ENCODE data around the gene NSUN3. TPM values are rescaled to one million over a fixed set of nuclear protein-coding genes. Genes with fewer than 3 reads are reported as not detected.

NSUN3 gene
- total RNA-seq (ENCODE audit: unreplicated experiment) = 16.3 TPM
- long read RNA-seq, partial matches to known transcripts = 0 of 4 reads
- long read RNA-seq, other reads (novel, unspliced or antisense) = 1 of 4 reads

- Mint-ChIP-seq H3K9me3 (ENCODE audit: unreplicated experiment) (peaks cover 4% of the 10 kb centered on the region), H3K4me3 (ENCODE audit: unreplicated experiment) (peak within 1 kb of the TSS; percentile 98), H3K36me3 (ENCODE audit: unreplicated experiment) (peaks cover 6% of the 10 kb centered on the region), H3K27ac (ENCODE audit: unreplicated experiment) (peak within 1 kb of the TSS; percentile 99), H3K27me3 (ENCODE audit: unreplicated experiment) (peaks cover 5% of the 10 kb centered on the region), H3K4me1 (ENCODE audit: low read depth, unreplicated experiment) (peaks cover 8% of the 10 kb centered on the region)
- peak; percentile 89 for DNase-seq
- TF ChIP-seq CTCF (IDR thresholded peaks at IDR 0.05; ENCODE audit: partially characterized antibody, unreplicated experiment) = no peak
These were observed at the start of gene NSUN3, which contains the start of gene DHFR2 for GRCh38 chr3:94062513-94063404. TSS of gene NSUN3 (plus strand) at chr3:94063061. CDS start at chr3:94063127, 66 bp downstream. TSS of gene DHFR2 (minus strand) at chr3:94062916. CDS start at chr3:94061511, 1,405 bp downstream.

- TF ChIP-seq CTCF (IDR thresholded peaks at IDR 0.05; ENCODE audit: partially characterized antibody, unreplicated experiment) = no peak
- no peak for DNase-seq
- Mint-ChIP-seq H3K27me3 (ENCODE audit: unreplicated experiment) (peaks cover 1% of the 10 kb centered on the region), H3K4me3 (ENCODE audit: unreplicated experiment) (no peak overlapping the region), H3K27ac (ENCODE audit: unreplicated experiment) (no peak overlapping the region), H3K4me1 (ENCODE audit: low read depth, unreplicated experiment) (peaks cover 6% of the 10 kb centered on the region), H3K9me3 (ENCODE audit: unreplicated experiment) (peaks cover 2% of the 10 kb centered on the region), H3K36me3 (ENCODE audit: unreplicated experiment) (no peaks in the 10 kb centered on the region)
These were observed 47.8 kb upstream of the NSUN3 start for GRCh38 chr3:94015025-94015424.

GRCh38 chr3:94019659-94020058 is 43.2 kb upstream of the NSUN3 start:
- H3K27ac Mint-ChIP-seq (ENCODE audit: unreplicated experiment) = no peak overlapping the region
- peaks cover 1% of the 10 kb centered on the region for H3K27me3 Mint-ChIP-seq (ENCODE audit: unreplicated experiment)
- no peak overlapping the region for H3K4me3 Mint-ChIP-seq (ENCODE audit: unreplicated experiment)
- peaks cover 5% of the 10 kb centered on the region for H3K4me1 Mint-ChIP-seq (ENCODE audit: low read depth, unreplicated experiment)
- peaks cover 2% of the 10 kb centered on the region for H3K9me3 Mint-ChIP-seq (ENCODE audit: unreplicated experiment)
- DNase-seq = no peak
- no peak for TF ChIP-seq CTCF (IDR thresholded peaks at IDR 0.05; ENCODE audit: partially characterized antibody, unreplicated experiment)
- H3K36me3 Mint-ChIP-seq (ENCODE audit: unreplicated experiment) = no peaks in the 10 kb centered on the region

GRCh38 chr3:94020293-94020692 is 42.6 kb upstream of the NSUN3 start:
- H3K27ac Mint-ChIP-seq (ENCODE audit: unreplicated experiment) = no peak overlapping the region
- H3K27me3 Mint-ChIP-seq (ENCODE audit: unreplicated experiment) = peaks cover 1% of the 10 kb centered on the region
- H3K36me3 Mint-ChIP-seq (ENCODE audit: unreplicated experiment) = no peaks in the 10 kb centered on the region
- H3K4me1 Mint-ChIP-seq (ENCODE audit: low read depth, unreplicated experiment) = peaks cover 2% of the 10 kb centered on the region
- DNase-seq = no peak
- H3K9me3 Mint-ChIP-seq (ENCODE audit: unreplicated experiment) = peaks cover 2% of the 10 kb centered on the region
- TF ChIP-seq CTCF (IDR thresholded peaks at IDR 0.05; ENCODE audit: partially characterized antibody, unreplicated experiment) = no peak
- H3K4me3 Mint-ChIP-seq (ENCODE audit: unreplicated experiment) = no peak overlapping the region

- Mint-ChIP-seq H3K36me3 (ENCODE audit: unreplicated experiment) (no peaks in the 10 kb centered on the region), H3K4me1 (ENCODE audit: low read depth, unreplicated experiment) (peaks cover 2% of the 10 kb centered on the region), H3K27me3 (ENCODE audit: unreplicated experiment) (no peaks in the 10 kb centered on the region), H3K4me3 (ENCODE audit: unreplicated experiment) (no peak overlapping the region), H3K9me3 (ENCODE audit: unreplicated experiment) (peaks cover 2% of the 10 kb centered on the region), H3K27ac (ENCODE audit: unreplicated experiment) (no peak overlapping the region)
- TF ChIP-seq CTCF (IDR thresholded peaks at IDR 0.05; ENCODE audit: partially characterized antibody, unreplicated experiment) = no peak
- DNase-seq = no peak
These were observed 38.5 kb upstream of the NSUN3 start for GRCh38 chr3:94024385-94024784.

All from glutamatergic neuron (in vitro differentiated cells).